OCI-LY1 (cell line): ENCODE results near the gene EMC9.

Source experiments
- H2AFZ ChIP-seq: fragments of 200-600 bp; sonication (generic), shearing (Covaris generic); 2 replicates; pipeline ENCODE4 v1.6.0; 2014; ENCODE audit warnings: antibody characterized with exemption, mild to moderate bottlenecking, low read length
- H3F3A ChIP-seq: fragments of 200-600 bp; sonication (generic), shearing (Covaris generic); 2 replicates; pipeline ENCODE4 v1.6.0; 2014; ENCODE audit warnings: mild to moderate bottlenecking, antibody characterized with exemption, low read length, moderate library complexity; ENCODE audit not compliant: insufficient read depth
- H3K27ac ChIP-seq: fragments of 200-600 bp; sonication (generic); 2 replicates; pipeline ENCODE4 v1.5.1; 2014; ENCODE audit warnings: low read length, mixed run types, mild to moderate bottlenecking, low read depth; ENCODE audit not compliant: poor library complexity, severe bottlenecking
- H3K27me3 ChIP-seq: fragments of 200-600 bp; sonication (generic); 2 replicates; pipeline ENCODE4 v1.6.0; 2014; ENCODE audit warnings: antibody characterized with exemption, mild to moderate bottlenecking, low read length, moderate library complexity; ENCODE audit not compliant: insufficient read depth
- H3K36me3 ChIP-seq: fragments of 200-600 bp; sonication (generic); 2 replicates; pipeline ENCODE4 v1.6.1; 2014; ENCODE audit warnings: mild to moderate bottlenecking, antibody characterized with exemption, low read length, moderate library complexity, mixed read lengths; ENCODE audit not compliant: insufficient read depth
- H3K4me1 ChIP-seq: fragments of 200-600 bp; sonication (generic); 2 replicates; pipeline ENCODE4 v1.5.1; 2014; ENCODE audit warnings: mild to moderate bottlenecking, low read length, moderate library complexity; ENCODE audit not compliant: insufficient read depth, severe bottlenecking
- H3K4me2 ChIP-seq: fragments of 200-600 bp; sonication (generic), shearing (Covaris generic); 2 replicates; pipeline ENCODE4 v1.6.1; 2014; ENCODE audit warnings: low read length
- H3K4me3 ChIP-seq: fragments of 200-600 bp; sonication (generic); 2 replicates; pipeline ENCODE4 v1.5.1; 2014; ENCODE audit warnings: low read length, low read depth, mild to moderate bottlenecking, mixed read lengths; ENCODE audit not compliant: poor library complexity, severe bottlenecking
- H3K79me2 ChIP-seq: fragments of 200-600 bp; shearing (Covaris generic); 2 replicates; pipeline ENCODE4 v1.6.1; 2016; ENCODE audit warnings: mixed run types, low read length, mixed read lengths; ENCODE audit not compliant: insufficient read depth
- H3K9ac ChIP-seq: fragments of 200-600 bp; sonication (generic), shearing (Covaris generic); 2 replicates; pipeline ENCODE4 v1.6.1; 2014; ENCODE audit warnings: mild to moderate bottlenecking, low read length, mixed read lengths
- H3K9me2 ChIP-seq: fragments of 200-600 bp; sonication (generic), shearing (Covaris generic); 2 replicates; pipeline ENCODE4 v1.6.1; 2014; ENCODE audit warnings: low read depth, mild to moderate bottlenecking, low read length, mixed read lengths
- H3K9me3 ChIP-seq: fragments of 200-600 bp; shearing (Covaris generic); 2 replicates; pipeline ENCODE4 v1.6.1; 2014; ENCODE audit warnings: low read length, mixed read lengths
- H4K20me1 ChIP-seq: fragments of 200-600 bp; sonication (generic), shearing (Covaris generic); 2 replicates; pipeline ENCODE4 v1.6.0; 2016; ENCODE audit warnings: mild to moderate bottlenecking, low read length; ENCODE audit not compliant: insufficient read depth
- EZH2 ChIP-seq: fragments of 200-600 bp; sonication (generic), shearing (Covaris generic); IDR thresholded peaks from 2 replicates; pipeline ENCODE4 v1.8.0; 2017; ENCODE audit warnings: borderline replicate concordance, mixed run types, mild to moderate bottlenecking, antibody characterized with exemption, low read length, moderate library complexity, mixed read lengths
- TF ChIP-seq, protein P1 (sequence below): fragments of 200-600 bp; sonication (generic), shearing (Covaris generic); IDR thresholded peaks from 2 replicates; pipeline ENCODE4 v1.5.1; 2017; ENCODE audit warnings: mild to moderate bottlenecking, antibody characterized with exemption, low read length, moderate library complexity, mixed read lengths

The EMC9 gene

GRCh38 chr14:24098927-24099813 is 42.2 kb downstream of the EMC9 start:
- no peak for TF ChIP-seq EZH2
- TF ChIP-seq, protein P1, sequence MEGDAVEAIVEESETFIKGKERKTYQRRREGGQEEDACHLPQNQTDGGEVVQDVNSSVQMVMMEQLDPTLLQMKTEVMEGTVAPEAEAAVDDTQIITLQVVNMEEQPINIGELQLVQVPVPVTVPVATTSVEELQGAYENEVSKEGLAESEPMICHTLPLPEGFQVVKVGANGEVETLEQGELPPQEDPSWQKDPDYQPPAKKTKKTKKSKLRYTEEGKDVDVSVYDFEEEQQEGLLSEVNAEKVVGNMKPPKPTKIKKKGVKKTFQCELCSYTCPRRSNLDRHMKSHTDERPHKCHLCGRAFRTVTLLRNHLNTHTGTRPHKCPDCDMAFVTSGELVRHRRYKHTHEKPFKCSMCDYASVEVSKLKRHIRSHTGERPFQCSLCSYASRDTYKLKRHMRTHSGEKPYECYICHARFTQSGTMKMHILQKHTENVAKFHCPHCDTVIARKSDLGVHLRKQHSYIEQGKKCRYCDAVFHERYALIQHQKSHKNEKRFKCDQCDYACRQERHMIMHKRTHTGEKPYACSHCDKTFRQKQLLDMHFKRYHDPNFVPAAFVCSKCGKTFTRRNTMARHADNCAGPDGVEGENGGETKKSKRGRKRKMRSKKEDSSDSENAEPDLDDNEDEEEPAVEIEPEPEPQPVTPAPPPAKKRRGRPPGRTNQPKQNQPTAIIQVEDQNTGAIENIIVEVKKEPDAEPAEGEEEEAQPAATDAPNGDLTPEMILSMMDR, result no peak
- no peaks in the 10 kb centered on the region for H3K79me2 ChIP-seq
- H3K4me3 ChIP-seq, result no peak overlapping the region
- H3K9ac ChIP-seq, result no peak overlapping the region
- H3K9me2 ChIP-seq, result no peaks in the 10 kb centered on the region
- H3K4me1 ChIP-seq, result peaks cover 14% of the 10 kb centered on the region
- no peaks in the 10 kb centered on the region for H4K20me1 ChIP-seq
- H2AFZ ChIP-seq, result no peak overlapping the region
- H3K36me3 ChIP-seq, result peaks cover 28% of the 10 kb centered on the region
- H3K4me2 ChIP-seq, result no peak overlapping the region
- no peaks in the 10 kb centered on the region for H3K9me3 ChIP-seq
- no peaks in the 10 kb centered on the region for H3F3A ChIP-seq
- H3K27ac ChIP-seq, result no peak overlapping the region
- no peaks in the 10 kb centered on the region for H3K27me3 ChIP-seq

GRCh38 chr14:24098229-24098926 is 43.0 kb downstream of the EMC9 start:
- no peaks in the 10 kb centered on the region for H4K20me1 ChIP-seq
- no peak overlapping the region for H2AFZ ChIP-seq
- peaks cover 20% of the 10 kb centered on the region for H3K36me3 ChIP-seq
- no peak overlapping the region for H3K27ac ChIP-seq
- no peak overlapping the region for H3K9ac ChIP-seq
- no peaks in the 10 kb centered on the region for H3F3A ChIP-seq
- H3K4me1 ChIP-seq, result peaks cover 19% of the 10 kb centered on the region
- no peaks in the 10 kb centered on the region for H3K9me2 ChIP-seq
- H3K9me3 ChIP-seq, result no peaks in the 10 kb centered on the region
- H3K4me2 ChIP-seq, result no peak overlapping the region
- TF ChIP-seq EZH2, result no peak
- TF ChIP-seq, protein P1, result no peak
- H3K27me3 ChIP-seq, result no peaks in the 10 kb centered on the region
- no peaks in the 10 kb centered on the region for H3K79me2 ChIP-seq
- no peak overlapping the region for H3K4me3 ChIP-seq

DNA sequence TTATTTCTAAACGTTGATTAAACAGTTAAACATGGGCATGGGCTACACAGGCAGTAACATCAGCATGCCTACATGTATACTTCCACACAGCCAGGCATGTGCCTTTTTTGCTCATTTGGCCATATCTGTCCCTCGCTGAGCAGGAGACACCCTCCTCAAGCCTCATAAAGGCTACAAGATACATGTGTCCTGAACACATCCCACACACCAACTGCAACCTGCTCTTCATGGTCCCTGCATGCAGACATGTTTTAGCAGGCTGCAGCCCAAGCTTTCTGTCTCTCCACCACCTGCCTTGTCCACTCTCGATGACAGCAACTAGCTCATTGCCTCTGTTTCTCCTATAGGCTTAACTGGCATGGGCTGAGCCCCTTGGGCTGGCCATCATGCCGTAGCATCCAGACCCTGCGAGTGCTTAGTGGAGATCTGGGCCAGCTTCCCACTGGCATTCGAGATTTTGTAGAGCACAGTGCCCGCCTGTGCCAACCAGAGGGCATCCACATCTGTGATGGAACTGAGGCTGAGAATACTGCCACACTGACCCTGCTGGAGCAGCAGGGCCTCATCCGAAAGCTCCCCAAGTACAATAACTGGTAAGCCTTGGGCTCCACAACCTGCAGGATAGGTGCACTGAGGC is 44.7 kb downstream of the EMC9 start:
- Histone ChIP-seq H3K4me2 (no peak overlapping the region), H3K36me3 (peaks cover 11% of the 10 kb centered on the region; the same call in 1 of the 2 replicates), H3K4me3 (no peak overlapping the region), H2AFZ (no peak overlapping the region), H3K9me3 (no peaks in the 10 kb centered on the region), H3K27ac (no peak overlapping the region), H3K79me2 (no peaks in the 10 kb centered on the region), H4K20me1 (no peaks in the 10 kb centered on the region), H3K27me3 (no peaks in the 10 kb centered on the region), H3K4me1 (peaks cover 19% of the 10 kb centered on the region), H3F3A (no peaks in the 10 kb centered on the region), H3K9me2 (no peaks in the 10 kb centered on the region), H3K9ac (no peak overlapping the region)
- TF ChIP-seq, protein P1, result no peak
- TF ChIP-seq EZH2, result no peak
